ENCODE results near the gene GPC3. TPM values are rescaled to one million over a fixed set of nuclear protein-coding genes. Genes with fewer than 3 reads are reported as not detected.

The GPC3 gene
- total and polyA plus RNA-seq, 2 experiments from 2014 or later, result 36.8 to 60.1 TPM

DNA sequence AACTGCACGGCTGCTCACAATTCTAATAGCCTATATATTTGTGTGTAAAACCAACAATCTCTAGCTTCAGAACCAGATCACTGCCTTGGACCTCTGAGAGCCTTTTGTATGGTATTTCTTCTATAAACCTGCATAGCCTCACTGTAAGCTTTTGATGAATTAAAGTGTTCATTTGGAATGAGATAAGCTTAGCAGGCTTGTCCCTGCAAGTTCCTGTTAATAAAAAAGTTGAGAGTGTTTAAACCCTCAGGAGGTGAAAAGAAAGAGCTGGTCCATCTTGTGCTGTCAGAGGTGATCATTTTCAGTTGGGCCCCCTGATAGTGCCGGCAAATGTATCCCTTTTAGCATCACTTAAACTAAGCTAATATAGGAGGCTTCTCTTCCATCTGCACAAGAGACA is 191.8 kb downstream of the GPC3 start (continued):
- TF ChIP-seq EZH2 (IDR thresholded peaks at IDR 0.05; ENCODE audit: low read depth, unreplicated experiment) (no peak), ZNF114 (CRISPR knock-in tag; IDR thresholded peaks at IDR 0.05) (no peak), NANOG (IDR thresholded peaks at IDR 0.05; ENCODE audit: borderline replicate concordance) (no peak), STAT1 (IDR thresholded peaks at IDR 0.05; ENCODE audit: unreplicated experiment) (no peak)

- Histone ChIP-seq H3K27ac (ENCODE audit: low read depth) (no peak overlapping the region), H3K4me3 (no peak overlapping the region), H3K4me2 (no peak overlapping the region), H3K9me2 (ENCODE audit: insufficient read depth) (no peaks in the 10 kb centered on the region), H3K79me2 (replicated peaks; ENCODE audit: insufficient read depth) (no peaks in the 10 kb centered on the region), H3F3A (replicated peaks; ENCODE audit: low read depth) (no peaks in the 10 kb centered on the region), H3K27me3 (ENCODE audit: insufficient read depth) (no peaks in the 10 kb centered on the region), H3K36me3 (ENCODE audit: insufficient read depth) (no peaks in the 10 kb centered on the region), H3K4me1 (ENCODE audit: insufficient read depth) (no peaks in the 10 kb centered on the region), H4K20me1 (replicated peaks; ENCODE audit: insufficient read depth) (no peaks in the 10 kb centered on the region), H2AFZ (no peak overlapping the region)
- ATAC-seq (peak; percentile 93), DNase-seq (ENCODE audit: low spot score) (peak; percentile 88)
- Mint-ChIP-seq H3K36me3 (ENCODE audit: low read depth) (no peaks in the 10 kb centered on the region), H3K9me3 (no peaks in the 10 kb centered on the region), H3K4me3 (peak overlapping the region; percentile 57; the same call in 2 of the 3 replicates), H3K27ac (no peak overlapping the region), H3K4me1 (peaks cover 15% of the 10 kb centered on the region; the same call in 2 of the 3 replicates), H3K27me3 (ENCODE audit: insufficient read depth, low read depth, poor library complexity) (peaks cover 1% of the 10 kb centered on the region)
- TF ChIP-seq JUNB (IDR thresholded peaks at IDR 0.05; ENCODE audit: unreplicated experiment), result no peak
- TF ChIP-seq, protein P1, sequence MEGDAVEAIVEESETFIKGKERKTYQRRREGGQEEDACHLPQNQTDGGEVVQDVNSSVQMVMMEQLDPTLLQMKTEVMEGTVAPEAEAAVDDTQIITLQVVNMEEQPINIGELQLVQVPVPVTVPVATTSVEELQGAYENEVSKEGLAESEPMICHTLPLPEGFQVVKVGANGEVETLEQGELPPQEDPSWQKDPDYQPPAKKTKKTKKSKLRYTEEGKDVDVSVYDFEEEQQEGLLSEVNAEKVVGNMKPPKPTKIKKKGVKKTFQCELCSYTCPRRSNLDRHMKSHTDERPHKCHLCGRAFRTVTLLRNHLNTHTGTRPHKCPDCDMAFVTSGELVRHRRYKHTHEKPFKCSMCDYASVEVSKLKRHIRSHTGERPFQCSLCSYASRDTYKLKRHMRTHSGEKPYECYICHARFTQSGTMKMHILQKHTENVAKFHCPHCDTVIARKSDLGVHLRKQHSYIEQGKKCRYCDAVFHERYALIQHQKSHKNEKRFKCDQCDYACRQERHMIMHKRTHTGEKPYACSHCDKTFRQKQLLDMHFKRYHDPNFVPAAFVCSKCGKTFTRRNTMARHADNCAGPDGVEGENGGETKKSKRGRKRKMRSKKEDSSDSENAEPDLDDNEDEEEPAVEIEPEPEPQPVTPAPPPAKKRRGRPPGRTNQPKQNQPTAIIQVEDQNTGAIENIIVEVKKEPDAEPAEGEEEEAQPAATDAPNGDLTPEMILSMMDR (conservative IDR thresholded peaks at IDR 0.05; ENCODE audit: low read depth in 2 of 2), result peak; percentile 88 to 93
These were observed 193.0 kb downstream of the GPC3 start for GRCh38 chrX:133792198-133792953.

DNA sequence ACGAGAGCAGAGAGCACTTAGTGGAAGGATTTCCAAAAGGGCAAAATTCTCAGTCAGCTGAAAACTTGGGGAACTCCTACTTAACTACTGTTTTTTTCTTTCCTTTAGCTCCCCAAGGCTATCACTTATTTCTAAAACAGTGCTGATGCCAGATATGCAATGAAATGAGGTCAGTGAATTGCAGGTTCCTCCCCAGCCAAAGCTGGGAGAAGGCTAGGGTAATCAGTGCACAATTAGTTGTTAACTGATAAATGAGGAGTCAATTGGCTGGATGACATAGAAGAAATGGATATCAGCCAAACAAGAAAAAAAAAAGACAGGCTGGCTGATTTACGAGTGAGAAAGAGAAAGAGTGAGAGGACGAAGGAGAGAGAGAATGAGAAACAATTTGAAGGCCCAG is 195.6 kb downstream of the GPC3 start:
- Mint-ChIP-seq H3K27ac (no peak overlapping the region; the same call in 1 of the 2 replicates), H3K4me1 (peaks cover 24% of the 10 kb centered on the region), H3K9me3 (no peaks in the 10 kb centered on the region), H3K36me3 (ENCODE audit: low read depth) (no peaks in the 10 kb centered on the region), H3K4me3 (no peak overlapping the region), H3K27me3 (ENCODE audit: insufficient read depth, low read depth, poor library complexity) (no peaks in the 10 kb centered on the region)
- Histone ChIP-seq H3K9me2 (ENCODE audit: insufficient read depth) (no peaks in the 10 kb centered on the region), H3K4me1 (ENCODE audit: insufficient read depth) (peaks cover 3% of the 10 kb centered on the region), H3K36me3 (ENCODE audit: insufficient read depth) (no peaks in the 10 kb centered on the region), H3F3A (replicated peaks; ENCODE audit: low read depth) (no peaks in the 10 kb centered on the region), H3K27me3 (ENCODE audit: insufficient read depth) (no peaks in the 10 kb centered on the region), H3K4me3 (no peak overlapping the region), H3K27ac (ENCODE audit: low read depth) (no peak overlapping the region), H2AFZ (no peak overlapping the region), H3K79me2 (replicated peaks; ENCODE audit: insufficient read depth) (no peaks in the 10 kb centered on the region), H3K4me2 (no peak overlapping the region), H4K20me1 (replicated peaks; ENCODE audit: insufficient read depth) (no peaks in the 10 kb centered on the region)
- ATAC-seq (no peak), DNase-seq (ENCODE audit: low spot score) (no peak)
- TF ChIP-seq EZH2 (IDR thresholded peaks at IDR 0.05; ENCODE audit: low read depth, unreplicated experiment), result no peak
- TF ChIP-seq NANOG (IDR thresholded peaks at IDR 0.05; ENCODE audit: borderline replicate concordance), result no peak
- TF ChIP-seq, protein P2, sequence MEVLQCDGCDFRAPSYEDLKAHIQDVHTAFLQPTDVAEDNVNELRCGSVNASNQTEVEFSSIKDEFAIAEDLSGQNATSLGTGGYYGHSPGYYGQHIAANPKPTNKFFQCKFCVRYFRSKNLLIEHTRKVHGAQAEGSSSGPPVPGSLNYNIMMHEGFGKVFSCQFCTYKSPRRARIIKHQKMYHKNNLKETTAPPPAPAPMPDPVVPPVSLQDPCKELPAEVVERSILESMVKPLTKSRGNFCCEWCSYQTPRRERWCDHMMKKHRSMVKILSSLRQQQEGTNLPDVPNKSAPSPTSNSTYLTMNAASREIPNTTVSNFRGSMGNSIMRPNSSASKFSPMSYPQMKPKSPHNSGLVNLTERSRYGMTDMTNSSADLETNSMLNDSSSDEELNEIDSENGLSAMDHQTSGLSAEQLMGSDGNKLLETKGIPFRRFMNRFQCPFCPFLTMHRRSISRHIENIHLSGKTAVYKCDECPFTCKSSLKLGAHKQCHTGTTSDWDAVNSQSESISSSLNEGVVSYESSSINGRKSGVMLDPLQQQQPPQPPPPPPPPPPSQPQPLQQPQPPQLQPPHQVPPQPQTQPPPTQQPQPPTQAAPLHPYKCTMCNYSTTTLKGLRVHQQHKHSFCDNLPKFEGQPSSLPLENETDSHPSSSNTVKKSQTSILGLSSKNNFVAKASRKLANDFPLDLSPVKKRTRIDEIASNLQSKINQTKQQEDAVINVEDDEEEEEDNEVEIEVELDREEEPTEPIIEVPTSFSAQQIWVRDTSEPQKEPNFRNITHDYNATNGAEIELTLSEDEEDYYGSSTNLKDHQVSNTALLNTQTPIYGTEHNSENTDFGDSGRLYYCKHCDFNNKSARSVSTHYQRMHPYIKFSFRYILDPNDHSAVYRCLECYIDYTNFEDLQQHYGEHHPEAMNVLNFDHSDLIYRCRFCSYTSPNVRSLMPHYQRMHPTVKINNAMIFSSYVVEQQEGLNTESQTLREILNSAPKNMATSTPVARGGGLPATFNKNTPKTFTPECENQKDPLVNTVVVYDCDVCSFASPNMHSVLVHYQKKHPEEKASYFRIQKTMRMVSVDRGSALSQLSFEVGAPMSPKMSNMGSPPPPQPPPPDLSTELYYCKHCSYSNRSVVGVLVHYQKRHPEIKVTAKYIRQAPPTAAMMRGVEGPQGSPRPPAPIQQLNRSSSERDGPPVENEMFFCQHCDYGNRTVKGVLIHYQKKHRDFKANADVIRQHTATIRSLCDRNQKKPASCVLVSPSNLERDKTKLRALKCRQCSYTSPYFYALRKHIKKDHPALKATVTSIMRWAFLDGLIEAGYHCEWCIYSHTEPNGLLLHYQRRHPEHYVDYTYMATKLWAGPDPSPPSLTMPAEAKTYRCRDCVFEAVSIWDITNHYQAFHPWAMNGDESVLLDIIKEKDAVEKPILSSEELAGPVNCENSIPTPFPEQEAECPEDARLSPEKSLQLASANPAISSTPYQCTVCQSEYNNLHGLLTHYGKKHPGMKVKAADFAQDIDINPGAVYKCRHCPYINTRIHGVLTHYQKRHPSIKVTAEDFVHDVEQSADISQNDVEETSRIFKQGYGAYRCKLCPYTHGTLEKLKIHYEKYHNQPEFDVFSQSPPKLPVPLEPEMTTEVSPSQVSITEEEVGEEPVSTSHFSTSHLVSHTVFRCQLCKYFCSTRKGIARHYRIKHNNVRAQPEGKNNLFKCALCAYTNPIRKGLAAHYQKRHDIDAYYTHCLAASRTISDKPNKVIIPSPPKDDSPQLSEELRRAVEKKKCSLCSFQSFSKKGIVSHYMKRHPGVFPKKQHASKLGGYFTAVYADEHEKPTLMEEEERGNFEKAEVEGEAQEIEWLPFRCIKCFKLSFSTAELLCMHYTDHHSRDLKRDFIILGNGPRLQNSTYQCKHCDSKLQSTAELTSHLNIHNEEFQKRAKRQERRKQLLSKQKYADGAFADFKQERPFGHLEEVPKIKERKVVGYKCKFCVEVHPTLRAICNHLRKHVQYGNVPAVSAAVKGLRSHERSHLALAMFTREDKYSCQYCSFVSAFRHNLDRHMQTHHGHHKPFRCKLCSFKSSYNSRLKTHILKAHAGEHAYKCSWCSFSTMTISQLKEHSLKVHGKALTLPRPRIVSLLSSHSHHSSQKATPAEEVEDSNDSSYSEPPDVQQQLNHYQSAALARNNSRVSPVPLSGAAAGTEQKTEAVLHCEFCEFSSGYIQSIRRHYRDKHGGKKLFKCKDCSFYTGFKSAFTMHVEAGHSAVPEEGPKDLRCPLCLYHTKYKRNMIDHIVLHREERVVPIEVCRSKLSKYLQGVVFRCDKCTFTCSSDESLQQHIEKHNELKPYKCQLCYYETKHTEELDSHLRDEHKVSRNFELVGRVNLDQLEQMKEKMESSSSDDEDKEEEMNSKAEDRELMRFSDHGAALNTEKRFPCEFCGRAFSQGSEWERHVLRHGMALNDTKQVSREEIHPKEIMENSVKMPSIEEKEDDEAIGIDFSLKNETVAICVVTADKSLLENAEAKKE (CRISPR knock-in tag; IDR thresholded peaks at IDR 0.05), result no peak

All from GM23338 (cell line).